ENCODE data around the gene MTG1.
"Not testable (repeated sequence)": the region's sequence is repeated elsewhere in the genome, so short reads cannot be mapped to it uniquely, and the experiment has no call there.

The MTG1 gene

DNA sequence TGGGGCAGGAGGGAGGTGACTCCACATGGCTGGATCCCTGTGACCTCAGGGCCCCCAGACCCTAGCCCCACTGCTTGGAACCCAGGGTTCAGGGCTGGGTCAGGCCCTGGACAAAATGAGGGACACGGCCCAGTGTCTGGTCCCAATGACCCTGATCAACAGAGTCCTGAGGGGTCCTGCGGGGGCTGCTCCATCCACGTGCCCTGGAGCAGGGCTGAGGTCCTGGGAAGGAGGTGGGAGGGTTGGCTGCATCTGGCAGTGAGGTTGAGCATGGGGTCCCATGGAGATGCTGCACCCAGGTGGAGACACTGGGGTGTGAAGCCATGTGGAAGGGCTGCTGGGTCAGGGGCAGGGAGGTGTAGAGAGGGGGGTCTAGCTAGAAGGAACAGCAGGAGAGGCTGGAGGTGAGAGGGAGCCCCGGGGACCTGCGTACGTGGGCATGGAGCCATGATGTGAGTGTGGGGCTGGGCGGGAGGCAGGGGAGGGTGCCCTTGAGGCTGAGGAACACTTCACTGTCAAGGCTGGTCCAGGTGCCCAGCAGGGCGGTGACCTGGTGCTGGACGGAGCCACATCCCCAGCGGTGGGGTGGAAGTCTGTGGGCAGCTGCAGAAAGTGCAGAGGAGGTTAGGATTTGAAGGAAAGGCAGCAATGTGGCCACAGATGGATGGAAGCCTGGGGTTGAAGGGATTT lies 60.4 kb downstream of the MTG1 start:
- DNase-seq = no peak

DNA sequence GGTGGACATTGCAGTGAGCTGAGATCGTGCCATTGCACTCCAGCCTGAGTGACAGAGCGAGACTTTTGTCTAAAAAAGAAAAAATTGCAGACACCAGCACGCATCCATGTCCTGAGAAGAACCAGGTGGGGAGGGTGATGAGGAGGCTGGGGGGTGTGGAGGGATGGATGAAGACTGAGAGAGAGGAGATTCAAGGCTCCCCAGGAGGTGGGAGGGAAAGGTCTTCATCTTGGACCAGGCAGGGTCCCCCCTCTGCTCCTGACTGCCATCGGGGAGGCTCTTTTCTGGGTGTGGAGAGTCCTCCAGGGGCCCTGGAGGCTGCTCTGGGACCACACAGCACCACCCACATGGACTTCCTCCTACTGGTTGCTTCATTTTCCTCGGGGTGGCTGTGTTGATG lies 61.2 kb downstream of the MTG1 start:
- DNase-seq = no peak

DNA sequence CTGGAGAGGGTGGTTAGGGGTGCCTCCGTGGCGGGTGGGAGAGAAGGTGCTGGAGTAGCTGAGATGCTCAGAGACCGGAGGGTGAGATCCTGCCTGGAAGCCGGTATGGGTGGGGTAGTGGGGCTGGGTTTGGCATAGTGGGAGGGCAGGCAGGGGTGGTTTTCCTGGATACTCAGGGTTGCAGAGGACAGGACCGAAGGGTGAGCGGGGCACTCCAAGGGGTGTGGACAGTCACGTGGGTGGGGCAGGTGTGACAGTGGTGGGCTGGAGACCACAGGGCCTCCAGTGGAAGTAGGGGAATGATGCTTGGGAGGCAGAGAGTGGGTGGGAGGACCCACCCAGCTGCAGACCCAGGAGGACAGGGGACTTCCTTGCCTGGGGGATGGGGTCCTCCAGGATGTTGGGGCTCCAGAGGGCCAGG lies 61.7 kb downstream of the MTG1 start:
- no peak for DNase-seq

DNA sequence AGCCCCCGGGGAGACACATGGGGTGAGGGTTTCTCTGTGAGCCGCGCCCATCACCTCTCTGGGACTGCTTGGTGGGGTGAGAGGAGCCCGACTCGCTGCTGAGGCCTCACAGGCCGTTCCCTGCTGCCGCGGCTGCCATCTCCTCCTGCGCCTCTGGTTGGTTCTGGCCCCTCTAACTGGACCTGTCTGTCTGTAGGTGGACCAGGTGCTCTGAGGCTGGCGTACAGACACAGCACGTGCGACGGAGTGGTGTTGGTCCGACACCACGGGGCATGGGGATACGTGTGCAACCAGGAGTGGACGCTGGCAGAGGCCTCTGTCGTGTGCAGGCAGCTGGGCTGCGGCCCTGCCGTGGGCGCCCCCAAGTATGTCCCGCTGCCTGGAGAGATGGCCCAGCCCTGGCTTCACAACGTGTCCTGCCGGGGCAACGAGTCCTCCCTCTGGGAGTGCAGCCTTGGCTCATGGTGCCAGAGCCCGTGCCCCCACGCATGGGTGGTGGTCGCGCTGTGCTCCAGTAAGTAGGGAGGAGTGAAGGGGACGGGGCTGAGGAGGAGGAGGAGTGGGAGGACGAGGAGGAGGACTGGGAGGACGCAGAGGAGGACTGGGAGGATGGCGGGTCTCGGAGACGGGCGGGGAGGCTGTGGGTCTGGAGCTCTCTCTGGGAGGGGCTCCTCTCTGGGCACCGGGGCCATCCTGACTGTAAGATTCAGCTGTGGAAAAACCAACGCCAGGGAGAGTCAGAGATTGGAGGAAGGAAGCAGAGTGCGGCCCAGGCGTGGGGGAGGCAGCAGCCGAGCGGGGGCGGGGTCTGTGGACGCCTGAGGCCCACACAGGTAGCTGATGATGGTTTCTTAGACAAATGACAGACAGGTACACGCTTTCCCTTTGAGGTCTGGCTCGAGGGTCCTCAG lies 62.3 kb downstream of the MTG1 start:
- no peak for DNase-seq

DNA sequence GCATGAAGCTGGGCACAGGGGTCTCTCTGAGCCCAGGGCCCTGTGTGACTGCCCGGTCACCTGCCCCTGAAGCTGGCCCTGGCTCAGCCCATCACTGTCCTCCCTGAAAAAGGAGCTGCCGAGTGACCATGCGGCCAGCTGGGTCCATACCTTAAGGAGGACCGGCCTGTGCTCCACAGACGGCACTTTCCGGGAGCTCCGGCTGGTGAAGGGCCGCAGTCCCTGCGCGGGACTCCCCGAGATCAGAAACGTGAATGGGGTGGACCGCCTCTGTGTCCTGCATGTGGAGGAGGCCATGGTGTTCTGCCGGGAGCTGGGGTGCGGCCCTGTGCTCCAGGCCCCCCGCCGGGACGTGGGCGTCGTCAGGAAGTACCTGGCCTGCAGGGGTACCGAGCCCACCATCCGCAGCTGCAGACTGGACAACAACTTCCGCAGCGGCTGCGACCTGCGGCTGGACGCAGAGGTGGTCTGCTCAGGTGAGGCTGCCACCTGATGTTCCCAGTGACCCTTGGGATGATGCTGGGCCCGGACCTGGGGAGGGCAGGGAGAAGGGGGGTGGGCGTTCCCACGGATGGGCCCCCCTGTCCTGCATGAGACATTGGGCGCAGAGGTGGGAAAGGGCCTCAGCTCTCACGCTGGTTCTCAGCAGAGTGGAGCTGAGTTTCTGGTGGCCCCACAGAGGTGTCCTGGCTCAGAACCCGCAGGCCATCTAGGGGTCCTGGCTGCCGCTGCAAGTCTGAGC lies 63.3 kb downstream of the MTG1 start:
- DNase-seq = no peak

DNA sequence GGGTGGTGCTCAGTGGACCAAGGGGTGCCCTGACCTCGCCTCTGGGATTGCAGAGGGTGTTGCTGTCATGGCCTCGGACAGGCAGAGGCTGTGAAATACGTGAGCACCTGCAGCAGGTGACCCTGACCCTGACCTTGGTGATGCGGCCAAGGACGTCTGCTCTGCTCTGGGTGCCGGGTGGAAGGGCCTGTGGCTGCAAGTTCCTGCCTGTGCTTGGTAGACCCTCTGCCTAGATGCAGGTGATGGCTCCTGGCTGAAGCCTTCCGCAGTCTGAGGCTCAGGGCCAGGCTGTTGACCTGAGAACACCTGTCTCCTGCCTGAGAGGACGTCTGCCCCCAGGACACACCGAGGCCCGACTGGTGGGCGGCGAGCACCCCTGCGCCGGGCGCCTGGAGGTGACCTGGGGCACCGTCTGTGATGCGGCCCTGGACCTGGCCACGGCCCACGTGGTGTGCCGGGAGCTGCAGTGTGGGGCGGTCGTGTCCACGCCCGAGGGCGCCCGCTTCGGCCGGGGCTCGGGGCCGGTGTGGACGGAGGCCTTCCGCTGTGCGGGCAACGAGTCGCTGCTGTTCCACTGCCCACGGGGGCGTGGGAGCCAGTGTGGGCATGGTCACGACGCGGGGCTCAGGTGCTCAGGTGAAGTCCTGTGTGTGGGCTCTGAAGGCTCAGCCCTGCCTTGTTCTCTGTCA lies 64.2 kb downstream of the MTG1 start:
- DNase-seq = no peak

DNA sequence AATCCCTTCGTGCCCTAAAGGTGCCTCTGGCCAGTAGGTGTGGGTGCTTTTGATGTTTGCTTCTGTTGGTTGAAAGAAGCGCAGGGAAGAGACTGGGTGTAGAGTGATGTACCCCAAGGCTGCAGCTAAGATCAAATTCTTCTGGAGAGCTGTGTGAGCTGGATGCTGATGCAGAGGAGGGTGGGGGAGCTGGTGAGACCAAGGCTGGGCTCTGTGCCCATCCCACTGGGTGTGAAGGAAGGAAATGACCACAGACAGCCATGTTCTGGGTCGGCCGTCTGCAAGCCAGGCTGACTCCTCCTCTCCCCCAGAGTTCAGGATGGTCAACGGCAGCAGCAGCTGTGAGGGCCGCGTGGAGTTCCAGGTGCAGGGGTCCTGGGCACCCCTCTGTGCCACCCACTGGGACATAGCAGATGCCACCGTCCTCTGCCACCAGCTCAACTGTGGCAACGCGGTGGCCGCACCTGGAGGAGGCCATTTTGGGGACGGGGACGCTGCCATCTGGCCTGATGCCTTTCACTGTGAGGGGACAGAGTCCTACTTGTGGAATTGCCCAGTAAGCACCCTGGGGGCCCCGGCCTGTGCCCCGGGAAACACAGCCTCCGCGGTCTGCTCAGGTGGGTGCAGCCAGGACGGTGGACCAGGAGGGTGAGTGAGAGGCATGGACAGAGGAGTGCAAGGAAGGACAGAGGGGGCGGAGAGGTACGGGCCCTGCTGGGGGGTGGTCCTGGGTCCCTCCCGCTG lies 64.9 kb downstream of the MTG1 start:
- no peak for DNase-seq

DNA sequence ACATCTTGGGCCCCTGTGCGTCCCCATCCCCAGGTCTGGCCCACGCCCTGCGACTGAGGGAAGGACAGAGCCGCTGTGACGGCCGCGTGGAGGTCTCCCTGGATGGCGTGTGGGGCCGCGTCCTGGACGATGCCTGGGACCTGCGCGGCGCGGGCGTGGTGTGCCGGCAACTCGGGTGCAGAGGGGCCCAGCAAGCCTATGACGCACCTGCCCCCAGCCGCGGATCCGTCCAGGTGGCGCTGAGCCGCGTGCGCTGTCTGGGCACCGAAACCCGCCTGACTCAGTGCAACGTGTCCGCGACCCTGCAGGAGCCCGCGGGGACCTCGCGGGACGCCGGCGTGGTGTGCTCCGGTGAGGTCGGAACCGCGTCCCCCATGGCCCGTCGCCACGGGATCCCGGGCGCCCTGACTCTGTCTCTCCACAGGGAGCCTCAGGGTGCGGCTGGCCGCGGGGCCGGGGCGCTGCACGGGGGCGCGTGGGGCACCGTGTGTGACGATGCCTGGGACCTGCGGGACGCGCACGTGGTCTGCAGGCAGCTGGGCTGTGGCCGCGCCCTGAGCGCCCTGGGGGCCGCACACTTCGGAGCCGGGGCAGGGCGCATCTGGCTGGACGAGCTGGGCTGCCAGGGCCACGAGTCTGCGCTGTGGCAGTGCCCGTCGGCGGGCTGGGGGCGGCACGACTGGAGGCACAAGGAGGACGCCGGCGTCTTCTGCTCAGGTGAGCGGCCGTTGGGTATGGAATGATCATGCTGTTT lies 65.7 kb downstream of the MTG1 start:
- no peak for DNase-seq

DNA sequence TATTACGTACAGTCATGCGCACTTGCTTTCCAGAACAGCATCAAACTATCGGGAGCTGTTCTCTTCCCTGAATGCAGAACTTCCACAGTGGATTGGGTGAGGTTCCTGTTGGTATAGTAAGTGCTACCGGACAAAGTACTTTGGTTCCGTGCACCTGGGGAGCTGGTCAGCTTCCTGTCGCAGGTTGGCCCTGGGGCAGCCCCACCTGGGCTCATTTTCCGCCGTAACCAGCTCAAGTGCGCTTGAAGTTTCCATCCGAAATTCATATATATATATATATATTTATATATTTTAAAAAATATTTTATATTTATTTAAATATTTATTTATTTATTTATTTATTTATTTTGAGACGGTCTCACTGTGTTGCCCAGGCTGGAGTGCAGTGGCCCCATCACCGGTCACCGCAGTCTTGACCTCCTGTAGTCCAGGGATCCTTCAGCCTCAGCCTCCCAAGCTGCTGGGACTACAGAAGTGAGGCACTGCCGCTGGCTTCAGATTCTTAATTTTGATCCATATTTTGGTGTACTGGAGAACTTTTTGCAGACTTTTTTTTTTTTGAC lies 66.3 kb downstream of the MTG1 start:
- no peak for DNase-seq

DNA sequence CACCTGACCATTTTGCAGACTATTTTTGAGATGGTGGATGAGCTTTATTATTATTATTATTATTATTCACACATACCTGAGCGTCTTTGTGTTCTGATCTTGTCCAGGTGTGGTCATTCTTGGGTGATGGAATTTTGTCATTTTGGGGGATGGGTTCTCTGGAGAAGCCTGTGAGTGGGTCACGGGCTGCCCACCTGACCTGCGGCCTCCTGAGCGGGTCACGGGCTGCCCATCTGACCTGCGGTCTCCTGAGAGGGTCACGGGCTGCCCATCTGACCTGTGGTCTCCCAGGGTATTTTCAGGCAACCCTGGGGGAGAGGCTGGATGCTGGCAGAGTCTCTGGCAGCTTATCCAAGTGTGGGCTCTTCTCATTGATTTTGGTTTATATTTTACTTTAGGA lies 67.1 kb downstream of the MTG1 start:
- DNase-seq = no peak

DNA sequence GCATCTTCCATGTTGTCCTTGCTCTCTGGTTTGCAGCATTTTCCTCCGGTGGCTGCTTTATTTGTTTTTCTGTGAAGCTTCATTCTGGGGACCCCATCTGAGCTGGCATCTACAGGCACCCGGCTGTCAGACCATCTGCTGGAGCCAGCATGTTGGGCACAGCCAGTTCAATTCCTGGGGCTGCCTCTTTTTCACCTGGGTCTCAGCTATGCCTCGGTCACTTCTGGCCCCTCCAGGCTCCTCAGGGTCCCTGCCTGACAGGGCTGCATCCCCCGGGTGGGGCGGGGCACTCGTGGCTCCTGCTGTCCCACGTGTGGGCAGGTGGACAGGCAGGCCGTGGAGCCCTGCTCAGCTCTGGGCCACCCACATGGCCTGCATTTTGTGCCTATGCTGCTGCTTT lies 67.9 kb downstream of the MTG1 start:
- DNase-seq = no peak

DNA sequence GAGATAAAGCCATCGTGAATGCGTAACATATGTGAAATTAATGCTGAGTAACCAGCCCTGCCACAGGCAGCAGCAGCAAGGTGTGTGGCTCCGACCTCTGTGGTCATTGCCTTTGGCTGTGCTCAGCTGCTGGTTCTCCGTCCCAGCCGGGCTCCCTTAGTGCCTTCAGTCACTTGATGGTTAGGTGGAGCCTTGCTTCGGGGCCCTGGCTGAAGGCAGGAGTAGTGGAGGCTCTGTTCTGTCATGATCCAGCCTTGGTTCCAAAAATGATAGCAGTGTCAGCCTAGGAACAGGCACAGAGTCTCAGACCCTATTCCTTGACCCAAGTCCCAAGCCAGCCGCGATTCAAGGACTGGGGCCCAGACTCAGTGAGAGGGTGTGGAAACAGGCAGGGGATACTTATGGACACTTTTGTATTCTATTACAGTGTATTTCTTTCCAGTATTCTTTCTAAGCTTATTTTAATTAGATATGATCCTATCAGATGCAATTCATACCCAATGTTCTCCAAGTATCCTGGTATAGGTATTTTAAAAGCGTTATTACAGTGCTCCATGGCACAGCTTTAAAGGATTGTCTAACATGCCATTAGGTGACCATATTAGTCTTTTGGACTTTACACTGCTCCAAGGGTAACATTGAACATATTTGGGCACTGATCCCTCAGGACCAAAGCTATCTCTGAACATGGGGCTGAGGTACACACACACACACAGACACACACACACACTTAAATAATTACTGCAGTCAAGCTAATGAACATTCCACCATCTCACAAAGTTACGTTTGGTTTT lies 68.8 kb downstream of the MTG1 start:
- no peak for DNase-seq

DNA sequence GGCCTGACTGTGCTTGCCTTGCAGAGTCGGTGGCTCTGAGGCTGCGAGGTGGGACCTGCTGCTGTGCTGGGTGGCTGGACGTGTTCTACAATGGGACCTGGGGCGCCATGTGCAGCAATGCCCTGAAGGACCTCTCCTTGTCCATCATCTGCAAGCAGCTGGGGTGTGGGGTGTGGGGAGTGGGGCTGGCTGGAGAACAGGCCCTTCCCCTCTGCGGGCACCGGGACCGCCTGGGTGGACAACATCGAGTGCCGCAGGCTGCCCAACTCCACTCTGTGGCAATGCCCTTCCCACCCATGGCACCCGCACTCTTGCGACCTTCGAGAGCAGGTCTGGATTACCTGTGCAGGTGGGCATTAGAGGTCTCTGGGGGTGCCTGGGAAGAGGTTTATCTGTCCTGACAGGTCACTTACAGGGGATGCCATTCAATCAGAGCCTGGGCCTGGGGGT lies 70.7 kb downstream of the MTG1 start:
- DNase-seq = no peak

DNA sequence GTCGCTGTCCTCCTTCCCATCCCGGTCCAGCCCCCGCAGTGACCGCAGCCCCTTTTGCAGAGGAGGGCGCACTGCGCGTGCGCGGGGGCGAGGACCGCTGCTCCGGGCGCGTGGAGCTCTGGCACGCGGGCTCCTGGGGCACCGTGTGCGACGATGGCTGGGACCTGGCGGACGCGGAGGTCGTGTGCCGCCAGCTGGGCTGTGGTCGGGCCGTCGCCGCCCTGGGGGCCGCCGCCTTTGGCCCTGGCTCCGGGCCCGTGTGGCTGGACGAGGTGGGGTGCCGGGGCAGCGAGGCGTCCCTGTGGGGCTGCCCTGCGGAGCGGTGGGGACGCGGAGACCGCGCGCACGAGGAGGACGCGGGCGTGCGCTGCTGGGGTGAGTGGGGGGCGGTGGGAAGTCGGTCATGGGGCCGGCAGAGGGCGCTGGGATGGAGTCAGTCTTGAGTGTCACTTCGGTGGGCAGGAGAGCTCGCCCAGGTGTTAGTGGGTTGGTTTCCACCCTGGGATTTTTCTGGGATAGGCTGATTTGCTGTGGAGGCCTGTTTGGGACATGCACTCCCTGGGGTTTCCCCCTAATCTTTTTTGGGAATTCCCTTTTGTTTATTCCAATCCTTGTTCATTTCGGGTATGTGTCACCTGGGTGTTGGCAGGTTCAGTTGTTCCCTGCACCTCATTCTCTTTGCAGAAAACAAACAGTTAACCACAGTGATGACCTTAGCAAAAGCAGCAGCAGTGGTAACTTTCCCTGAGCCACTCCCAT lies 71.4 kb downstream of the MTG1 start:
- no peak for DNase-seq

DNA sequence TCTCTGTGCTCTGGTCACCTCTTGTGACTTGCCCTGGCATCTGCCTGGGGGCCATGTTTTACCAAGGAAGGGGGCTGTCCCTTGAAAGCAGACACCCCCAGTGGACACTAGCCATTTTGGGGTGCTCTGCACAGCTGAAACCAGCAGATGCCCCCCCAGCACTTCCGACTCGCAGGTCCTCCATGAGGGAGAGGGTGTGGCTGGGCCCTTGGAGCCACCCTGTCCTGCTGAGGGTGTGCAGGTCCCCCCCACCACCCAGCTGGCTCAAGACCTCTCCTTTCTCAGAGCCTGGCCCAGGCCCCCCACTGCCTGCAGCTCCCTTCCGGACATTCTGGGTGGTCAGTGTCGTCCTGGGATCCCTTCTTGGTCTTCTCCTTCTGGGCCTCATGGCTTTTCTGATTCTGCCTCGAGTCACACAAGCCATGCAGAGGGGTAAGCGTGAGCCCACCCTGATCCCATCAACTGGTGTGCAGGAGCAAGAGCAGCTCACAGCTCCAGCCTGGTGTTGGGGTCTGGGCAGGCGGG lies 72.1 kb downstream of the MTG1 start:
- no peak for DNase-seq

DNA sequence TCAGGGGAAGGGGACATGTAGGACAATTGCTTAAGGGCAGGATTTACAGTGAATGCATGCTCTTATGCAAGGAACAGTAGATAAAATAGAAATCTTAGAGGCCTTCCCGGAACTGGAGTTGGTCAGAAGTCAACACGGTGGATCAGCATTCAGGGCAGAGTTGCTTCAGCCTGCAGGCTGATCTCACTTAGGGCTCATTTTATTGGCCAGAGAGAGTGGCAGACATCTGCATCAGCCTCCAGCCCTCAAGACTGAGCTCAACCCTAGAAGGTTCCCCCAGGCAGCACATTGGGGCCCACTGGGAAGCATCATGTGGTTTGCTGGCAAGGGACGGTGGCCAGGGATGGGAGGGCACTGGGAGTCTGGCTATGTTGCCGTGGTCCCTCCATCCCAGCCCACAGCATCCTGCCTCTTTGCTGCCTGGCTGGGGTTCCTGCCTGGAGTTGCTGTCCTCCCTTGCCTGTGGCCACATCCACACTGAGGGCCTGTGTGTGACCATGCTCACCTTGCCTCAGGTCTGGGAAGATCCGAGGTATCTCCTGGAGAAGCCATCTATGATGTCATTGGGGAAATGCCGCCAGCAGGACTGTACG lies 72.8 kb downstream of the MTG1 start:
- no peak for DNase-seq

DNA sequence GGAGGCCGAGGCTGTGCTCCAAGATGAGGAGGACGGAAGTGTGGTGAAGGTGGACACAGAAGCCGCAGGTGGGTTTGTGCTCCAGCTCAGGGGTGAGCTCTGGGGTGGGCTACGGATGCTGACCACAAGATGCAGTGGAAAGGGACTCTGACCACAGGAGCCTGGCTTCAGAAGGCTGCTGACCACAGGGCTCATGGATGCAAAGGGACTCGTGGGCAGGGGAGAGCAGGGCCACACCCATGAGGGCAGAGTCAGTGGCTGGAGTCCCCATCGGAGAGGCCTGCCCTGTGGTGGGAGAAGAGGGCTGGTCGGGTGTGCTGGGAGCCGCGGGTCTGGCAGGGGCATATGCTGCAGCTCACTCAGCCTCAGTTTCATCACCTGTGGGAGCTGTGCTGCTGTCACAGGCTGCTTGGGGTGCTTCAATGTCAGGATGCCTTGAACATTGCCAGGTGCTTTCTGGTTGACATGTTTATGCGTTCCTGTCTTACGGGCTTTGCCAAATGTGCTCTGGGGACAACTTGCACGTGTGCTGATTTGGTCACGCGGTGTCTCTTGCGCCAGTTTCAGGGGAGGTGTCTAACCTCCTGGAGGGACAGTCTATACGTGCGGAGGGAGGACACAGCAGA lies 73.4 kb downstream of the MTG1 start:
- DNase-seq = no peak

DNA sequence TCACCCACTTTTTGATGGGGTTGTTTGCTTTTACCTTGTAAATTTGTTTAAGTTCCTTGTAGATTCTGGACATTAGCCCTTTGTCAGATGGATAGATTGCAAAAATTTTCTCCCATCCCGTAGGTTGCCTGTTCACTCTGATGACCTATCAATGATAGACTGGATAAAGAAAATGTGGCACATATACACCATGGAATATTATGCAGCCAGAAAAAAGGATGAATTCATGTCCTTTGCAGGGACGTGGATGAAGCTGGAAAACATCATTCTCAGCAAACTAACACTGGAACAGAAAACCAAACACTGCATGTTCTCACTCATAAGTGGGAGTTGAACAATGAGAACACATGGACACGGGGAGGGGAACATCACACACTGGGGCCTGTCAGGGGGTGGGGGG lies 75.2 kb downstream of the MTG1 start:
- not testable (repeated sequence) for DNase-seq
